GM12878 (cell line): Measurements from ENCODE around the gene FIBCD1. TPM values are rescaled to one million over a fixed set of nuclear protein-coding genes. Genes with fewer than 3 reads are reported as not detected.

Experiments
- BCL3 ChIP-seq: IDR thresholded peaks from 2 replicates; pipeline ENCODE4 v1.6.1; 2011; ENCODE audit warnings: borderline replicate concordance, low read depth, mild to moderate bottlenecking, moderate library complexity, low read length; ENCODE audit not compliant: insufficient read depth, poor library complexity, severe bottlenecking
- CBX3 ChIP-seq: fragments of 200-600 bp; sonication (generic); IDR thresholded peaks from 2 replicates; pipeline ENCODE4 v1.6.1; 2016; ENCODE audit warnings: low read depth, borderline replicate concordance
- DPF2 ChIP-seq: fragments of 450-650 bp; IDR thresholded peaks from 2 replicates; pipeline ENCODE4 v1.6.1; 2017; ENCODE audit warnings: mild to moderate bottlenecking
- KAT2A ChIP-seq: conservative IDR thresholded peaks from 2 replicates; pipeline ENCODE4 v1.6.1; 2011; ENCODE audit warnings: low read depth, low read length; ENCODE audit not compliant: control insufficient read depth
- NR2C2 ChIP-seq: IDR thresholded peaks from 2 replicates; pipeline ENCODE4 v1.6.1; 2011; ENCODE audit warnings: borderline replicate concordance, low read depth; ENCODE audit not compliant: control insufficient read depth, insufficient read length
- NR2F1 ChIP-seq: fragments of 450-650 bp; conservative IDR thresholded peaks from 2 replicates; pipeline ENCODE4 v1.6.1; 2017; ENCODE audit warnings: mild to moderate bottlenecking
- YY1 ChIP-seq: IDR thresholded peaks from 2 replicates; pipeline ENCODE4 v1.6.1; 2011; ENCODE audit warnings: low read depth, mild to moderate bottlenecking, low read length
- ZNF217 ChIP-seq: fragments of 450-650 bp; IDR thresholded peaks from 2 replicates; pipeline ENCODE4 v1.6.1; 2017; ENCODE audit warnings: antibody characterized with exemption, mild to moderate bottlenecking
- polyA plus RNA-seq, 11 experiments: library from polyadenylated mRNA; depleted of rRNA in 4 of 11; unstranded in 6 of 11; stranded (reverse) in 5 of 11; fragments of >200 nt; fragmentation: Nextera tagmentation in 4 of 11; fragmentation: Illumina TruSeq in 1 of 11; extraction: Ambion mirVana in 4 of 11; extraction: Trizol in 1 of 11; gene quantifications; 1 replicate in 1 of 11; 2 replicates in 10 of 11; pipeline versions ENCODE4 v1.2.1 to v1.2.3, GENCODE V29; 2011 to 2016; ENCODE audit warnings: inconsistent platforms in 2 of 11, missing spikeins in 2 of 11, low read depth in 1 of 11
- total RNA-seq, 4 experiments: library from RNA; depleted of rRNA in 3 of 4; stranded (reverse); fragments of >200 nt in 3 of 4; fragmentation: Illumina TruSeq in 1 of 4; extraction: Trizol in 1 of 4; gene quantifications; 2 replicates each; pipeline versions ENCODE4 v1.2.1 to v1.2.3, GENCODE V29; 2013 to 2021
- TF ChIP-seq, protein P1 (sequence below): fragments of 450-650 bp; IDR thresholded peaks from 2 replicates; pipeline ENCODE4 v1.6.1; 2017; ENCODE audit warnings: mild to moderate bottlenecking, moderate library complexity
- TF ChIP-seq, protein P2 (sequence below): IDR thresholded peaks from 2 replicates; pipeline ENCODE4 v1.6.1; 2012; ENCODE audit warnings: mild to moderate bottlenecking, low read depth, low read length
- TF ChIP-seq, protein P3 (sequence below): fragments of 450-650 bp; formaldehyde crosslinking; IDR thresholded peaks from 2 replicates; pipeline ENCODE4 v1.4.0; 2022; ENCODE audit warnings: mild to moderate bottlenecking, moderate library complexity

FIBCD1 gene
- total and polyA plus RNA-seq, 10 of the 15 experiments (the other 5 are each of a cell fraction or from before 2014, with no cell fraction given), result 0.04 to 0.95 (median 0.25) TPM; not detected in 6

DNA sequence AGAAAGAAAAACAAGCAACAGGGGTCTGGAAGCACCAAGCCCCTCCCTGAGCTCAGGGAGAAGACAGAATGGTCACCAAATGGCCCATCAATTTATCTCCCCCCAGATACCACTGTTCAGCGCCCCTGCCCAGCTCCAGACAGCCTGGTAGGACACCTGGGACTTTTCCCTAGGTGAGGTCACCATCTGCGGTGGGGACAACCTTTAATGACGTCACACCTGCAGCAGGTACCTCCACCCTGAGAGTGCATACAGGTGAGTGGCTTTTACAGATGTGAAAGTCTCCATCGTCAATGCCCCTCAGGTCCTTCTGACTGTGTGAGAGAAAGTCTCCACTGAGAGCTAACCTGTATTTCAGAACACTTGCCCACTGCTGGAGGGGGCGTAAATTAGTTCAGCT, 35.6 kb upstream of the FIBCD1 start (continued):
- TF ChIP-seq, protein P1, sequence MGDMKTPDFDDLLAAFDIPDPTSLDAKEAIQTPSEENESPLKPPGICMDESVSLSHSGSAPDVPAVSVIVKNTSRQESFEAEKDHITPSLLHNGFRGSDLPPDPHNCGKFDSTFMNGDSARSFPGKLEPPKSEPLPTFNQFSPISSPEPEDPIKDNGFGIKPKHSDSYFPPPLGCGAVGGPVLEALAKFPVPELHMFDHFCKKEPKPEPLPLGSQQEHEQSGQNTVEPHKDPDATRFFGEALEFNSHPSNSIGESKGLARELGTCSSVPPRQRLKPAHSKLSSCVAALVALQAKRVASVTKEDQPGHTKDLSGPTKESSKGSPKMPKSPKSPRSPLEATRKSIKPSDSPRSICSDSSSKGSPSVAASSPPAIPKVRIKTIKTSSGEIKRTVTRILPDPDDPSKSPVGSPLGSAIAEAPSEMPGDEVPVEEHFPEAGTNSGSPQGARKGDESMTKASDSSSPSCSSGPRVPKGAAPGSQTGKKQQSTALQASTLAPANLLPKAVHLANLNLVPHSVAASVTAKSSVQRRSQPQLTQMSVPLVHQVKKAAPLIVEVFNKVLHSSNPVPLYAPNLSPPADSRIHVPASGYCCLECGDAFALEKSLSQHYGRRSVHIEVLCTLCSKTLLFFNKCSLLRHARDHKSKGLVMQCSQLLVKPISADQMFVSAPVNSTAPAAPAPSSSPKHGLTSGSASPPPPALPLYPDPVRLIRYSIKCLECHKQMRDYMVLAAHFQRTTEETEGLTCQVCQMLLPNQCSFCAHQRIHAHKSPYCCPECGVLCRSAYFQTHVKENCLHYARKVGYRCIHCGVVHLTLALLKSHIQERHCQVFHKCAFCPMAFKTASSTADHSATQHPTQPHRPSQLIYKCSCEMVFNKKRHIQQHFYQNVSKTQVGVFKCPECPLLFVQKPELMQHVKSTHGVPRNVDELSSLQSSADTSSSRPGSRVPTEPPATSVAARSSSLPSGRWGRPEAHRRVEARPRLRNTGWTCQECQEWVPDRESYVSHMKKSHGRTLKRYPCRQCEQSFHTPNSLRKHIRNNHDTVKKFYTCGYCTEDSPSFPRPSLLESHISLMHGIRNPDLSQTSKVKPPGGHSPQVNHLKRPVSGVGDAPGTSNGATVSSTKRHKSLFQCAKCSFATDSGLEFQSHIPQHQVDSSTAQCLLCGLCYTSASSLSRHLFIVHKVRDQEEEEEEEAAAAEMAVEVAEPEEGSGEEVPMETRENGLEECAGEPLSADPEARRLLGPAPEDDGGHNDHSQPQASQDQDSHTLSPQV, result no peak
- TF ChIP-seq, protein P2, sequence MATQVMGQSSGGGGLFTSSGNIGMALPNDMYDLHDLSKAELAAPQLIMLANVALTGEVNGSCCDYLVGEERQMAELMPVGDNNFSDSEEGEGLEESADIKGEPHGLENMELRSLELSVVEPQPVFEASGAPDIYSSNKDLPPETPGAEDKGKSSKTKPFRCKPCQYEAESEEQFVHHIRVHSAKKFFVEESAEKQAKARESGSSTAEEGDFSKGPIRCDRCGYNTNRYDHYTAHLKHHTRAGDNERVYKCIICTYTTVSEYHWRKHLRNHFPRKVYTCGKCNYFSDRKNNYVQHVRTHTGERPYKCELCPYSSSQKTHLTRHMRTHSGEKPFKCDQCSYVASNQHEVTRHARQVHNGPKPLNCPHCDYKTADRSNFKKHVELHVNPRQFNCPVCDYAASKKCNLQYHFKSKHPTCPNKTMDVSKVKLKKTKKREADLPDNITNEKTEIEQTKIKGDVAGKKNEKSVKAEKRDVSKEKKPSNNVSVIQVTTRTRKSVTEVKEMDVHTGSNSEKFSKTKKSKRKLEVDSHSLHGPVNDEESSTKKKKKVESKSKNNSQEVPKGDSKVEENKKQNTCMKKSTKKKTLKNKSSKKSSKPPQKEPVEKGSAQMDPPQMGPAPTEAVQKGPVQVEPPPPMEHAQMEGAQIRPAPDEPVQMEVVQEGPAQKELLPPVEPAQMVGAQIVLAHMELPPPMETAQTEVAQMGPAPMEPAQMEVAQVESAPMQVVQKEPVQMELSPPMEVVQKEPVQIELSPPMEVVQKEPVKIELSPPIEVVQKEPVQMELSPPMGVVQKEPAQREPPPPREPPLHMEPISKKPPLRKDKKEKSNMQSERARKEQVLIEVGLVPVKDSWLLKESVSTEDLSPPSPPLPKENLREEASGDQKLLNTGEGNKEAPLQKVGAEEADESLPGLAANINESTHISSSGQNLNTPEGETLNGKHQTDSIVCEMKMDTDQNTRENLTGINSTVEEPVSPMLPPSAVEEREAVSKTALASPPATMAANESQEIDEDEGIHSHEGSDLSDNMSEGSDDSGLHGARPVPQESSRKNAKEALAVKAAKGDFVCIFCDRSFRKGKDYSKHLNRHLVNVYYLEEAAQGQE, result no peak
- TF ChIP-seq KAT2A, result no peak
- TF ChIP-seq ZNF217, result no peak
- TF ChIP-seq YY1, result no peak
- TF ChIP-seq, protein P3, sequence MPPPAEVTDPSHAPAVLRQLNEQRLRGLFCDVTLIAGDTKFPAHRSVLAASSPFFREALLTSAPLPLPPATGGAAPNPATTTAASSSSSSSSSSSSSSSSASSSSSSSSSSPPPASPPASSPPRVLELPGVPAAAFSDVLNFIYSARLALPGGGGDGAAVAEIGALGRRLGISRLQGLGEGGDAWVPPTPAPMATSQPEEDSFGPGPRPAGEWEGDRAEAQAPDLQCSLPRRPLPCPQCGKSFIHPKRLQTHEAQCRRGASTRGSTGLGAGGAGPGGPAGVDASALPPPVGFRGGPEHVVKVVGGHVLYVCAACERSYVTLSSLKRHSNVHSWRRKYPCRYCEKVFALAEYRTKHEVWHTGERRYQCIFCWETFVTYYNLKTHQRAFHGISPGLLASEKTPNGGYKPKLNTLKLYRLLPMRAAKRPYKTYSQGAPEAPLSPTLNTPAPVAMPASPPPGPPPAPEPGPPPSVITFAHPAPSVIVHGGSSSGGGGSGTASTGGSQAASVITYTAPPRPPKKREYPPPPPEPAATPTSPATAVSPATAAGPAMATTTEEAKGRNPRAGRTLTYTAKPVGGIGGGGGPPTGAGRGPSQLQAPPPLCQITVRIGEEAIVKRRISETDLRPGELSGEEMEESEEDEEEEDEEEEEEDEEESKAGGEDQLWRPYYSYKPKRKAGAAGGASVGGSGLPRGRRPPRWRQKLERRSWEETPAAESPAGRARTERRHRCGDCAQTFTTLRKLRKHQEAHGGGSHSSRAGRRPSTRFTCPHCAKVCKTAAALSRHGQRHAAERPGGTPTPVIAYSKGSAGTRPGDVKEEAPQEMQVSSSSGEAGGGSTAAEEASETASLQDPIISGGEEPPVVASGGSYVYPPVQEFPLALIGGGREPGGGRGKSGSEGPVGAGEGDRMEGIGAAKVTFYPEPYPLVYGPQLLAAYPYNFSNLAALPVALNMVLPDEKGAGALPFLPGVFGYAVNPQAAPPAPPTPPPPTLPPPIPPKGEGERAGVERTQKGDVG (CRISPR knock-in tag), result no peak
- no peak for TF ChIP-seq DPF2
- TF ChIP-seq NR2F1, result no peak
- no peak for TF ChIP-seq NR2C2
- TF ChIP-seq BCL3, result no peak
- TF ChIP-seq CBX3, result no peak
- TF ChIP-seq, all 136 proteins: peak for 0
